H1 (cell line): ENCODE data around the gene CIT. TPM values are rescaled to one million over a fixed set of nuclear protein-coding genes. Genes with fewer than 3 reads are reported as not detected.

Source experiments
- CTCF ChIA-PET: fragments of 300-600 bp; sonication (Branson Sonifier 250); formaldehyde crosslinking; loops from one replicate; lab custom pipeline; 2021; ENCODE audit not compliant: partially characterized antibody; lab: Charles Lee
- POLR2A ChIA-PET: fragments of 300-600 bp; sonication (Branson Sonifier 250); formaldehyde crosslinking; loops from one replicate; lab custom pipeline; 2021; ENCODE audit warnings: inconsistent platforms; ENCODE audit not compliant: partially characterized antibody; lab: Charles Lee
- DNase-seq, 2 experiments: peaks; one replicate each; pipeline versions ENCODE4 v3.0.0 to v3.0.0-alpha.2; 2010 to 2022; ENCODE audit warnings: low spot score in 2 of 2, low read depth in 1 of 2, mixed read lengths in 1 of 2
- FAIRE-seq: peaks from 2 replicates; lab custom pipeline; 2011; peaks lifted over from hg19 to GRCh38; lab: Jason Lieb, UNC
- H2AFZ ChIP-seq: 2 replicates; pipeline ENCODE4 v1.8.1; 2012; ENCODE audit warnings: low read length, inconsistent platforms
- H2AK5ac ChIP-seq: 2 replicates; pipeline ENCODE4 v1.6.1; 2013; ENCODE audit warnings: low read depth, low read length
- H2BK120ac ChIP-seq: replicated peaks from 2 replicates; pipeline ENCODE3; 2013; ENCODE audit warnings: low read depth, low read length, inconsistent platforms
- H2BK12ac ChIP-seq: 2 replicates; pipeline ENCODE4 v1.6.1; 2013; ENCODE audit warnings: low read depth, low read length
- H2BK15ac ChIP-seq: 2 replicates; pipeline ENCODE4 v1.6.1; 2013; ENCODE audit warnings: low read length
- H2BK20ac ChIP-seq: 2 replicates; pipeline ENCODE4 v1.6.1; 2013; ENCODE audit warnings: low read length
- H2BK5ac ChIP-seq: 2 replicates; pipeline ENCODE4 v1.6.1; 2013; ENCODE audit warnings: low read depth, low read length
- H3K14ac ChIP-seq: 2 replicates; pipeline ENCODE4 v1.6.1; 2013; ENCODE audit warnings: inconsistent platforms; ENCODE audit not compliant: insufficient read length
- H3K18ac ChIP-seq: 2 replicates; pipeline ENCODE4 v1.6.1; 2013; ENCODE audit warnings: low read length; ENCODE audit errors: extremely low read depth
- H3K23ac ChIP-seq: 2 replicates; pipeline ENCODE4 v1.6.1; 2013; ENCODE audit warnings: inconsistent platforms; ENCODE audit not compliant: insufficient read length
- H3K23me2 ChIP-seq: 2 replicates; pipeline ENCODE4 v1.6.1; 2013; ENCODE audit warnings: low read depth, low read length
- H3K27ac ChIP-seq: 2 replicates; pipeline ENCODE4 v1.6.1; 2011; ENCODE audit warnings: low read depth, low read length, inconsistent platforms
- H3K27me3 ChIP-seq, 4 experiments: replicated peaks in 1 of 4; 1 replicate in 1 of 4; 2 replicates in 3 of 4; pipeline versions ENCODE4 v1.6.1 to v1.8.1; 2011 to 2013; ENCODE audit warnings: low read length in 3 of 4, mild to moderate bottlenecking in 3 of 4, inconsistent platforms in 2 of 4, mixed read lengths in 2 of 4, moderate library complexity in 1 of 4; ENCODE audit not compliant: control insufficient read depth in 3 of 4, insufficient read depth in 3 of 4; ENCODE audit errors: extremely low read depth in 1 of 4
- H3K36me3 ChIP-seq, 4 experiments: 2 replicates each; pipeline versions ENCODE4 v1.6.1 to v1.8.1; 2011 to 2013; ENCODE audit warnings: mild to moderate bottlenecking in 4 of 4, low read length in 3 of 4, moderate library complexity in 2 of 4, control low read depth in 1 of 4, inconsistent platforms in 1 of 4; ENCODE audit not compliant: insufficient read depth in 4 of 4, control insufficient read depth in 2 of 4
- H3K4ac ChIP-seq: replicated peaks from 2 replicates; pipeline ENCODE3; 2013; ENCODE audit warnings: low read length, low read depth, mixed read lengths, inconsistent platforms; ENCODE audit not compliant: insufficient read length
- H3K4me1 ChIP-seq, 4 experiments: replicated peaks in 1 of 4; 1 replicate in 1 of 4; 2 replicates in 3 of 4; pipeline versions ENCODE4 v1.6.1 to v1.8.1; 2011 to 2013; ENCODE audit warnings: low read length in 3 of 4, inconsistent platforms in 2 of 4, mixed read lengths in 1 of 4; ENCODE audit not compliant: insufficient read depth in 4 of 4, control insufficient read depth in 3 of 4
- H3K4me2 ChIP-seq, 2 experiments: 2 replicates each; pipeline versions ENCODE4 v1.6.1 to v1.8.1; 2011 to 2013; ENCODE audit warnings: low read depth in 2 of 2, low read length in 2 of 2, control low read depth in 1 of 2, inconsistent platforms in 1 of 2, mild to moderate bottlenecking in 1 of 2; ENCODE audit not compliant: insufficient read depth in 1 of 2
- H3K4me3 ChIP-seq, 4 experiments: fragments of 200-600, 300-600 bp in 1 of 4; sonication (generic), shearing (Covaris generic), sonication (Bioruptor Twin) in 1 of 4; 2 replicates each; pipeline versions ENCODE4 v1.5.1 to v1.8.1; 2011 to 2016; ENCODE audit warnings: low read length in 4 of 4, low read depth in 3 of 4, control low read depth in 2 of 4, inconsistent platforms in 2 of 4, mild to moderate bottlenecking in 2 of 4, mixed read lengths in 1 of 4, moderate library complexity in 1 of 4; ENCODE audit not compliant: insufficient read depth in 2 of 4; ENCODE audit errors: extremely low read depth in 1 of 4
- H3K56ac ChIP-seq: replicated peaks from 2 replicates; pipeline ENCODE3; 2013; ENCODE audit warnings: low read depth, mild to moderate bottlenecking, mixed read lengths, low read length, inconsistent platforms; ENCODE audit not compliant: insufficient read length
- H3K79me1 ChIP-seq: 2 replicates; pipeline ENCODE4 v1.6.1; 2013; ENCODE audit warnings: low read depth, low read length, control low read depth
- H3K79me2 ChIP-seq, 2 experiments: 2 replicates each; pipeline versions ENCODE4 v1.6.1 to v1.8.1; 2012 to 2013; ENCODE audit warnings: low read length in 2 of 2, mild to moderate bottlenecking in 2 of 2, inconsistent platforms in 1 of 2; ENCODE audit not compliant: insufficient read depth in 2 of 2, control insufficient read depth in 1 of 2
- H3K9ac ChIP-seq, 4 experiments: replicated peaks in 1 of 4; 1 replicate in 1 of 4; 2 replicates in 3 of 4; pipeline versions ENCODE4 v1.6.1 to v1.8.1; 2011 to 2013; ENCODE audit warnings: low read depth in 3 of 4, low read length in 3 of 4, control low read depth in 2 of 4, mild to moderate bottlenecking in 2 of 4, moderate library complexity in 2 of 4, inconsistent platforms in 1 of 4; ENCODE audit errors: extremely low read depth in 1 of 4
- H3K9me3 ChIP-seq, 2 experiments: 2 replicates each; pipeline versions ENCODE4 v1.6.1 to v1.8.1; 2012 to 2013; ENCODE audit warnings: mild to moderate bottlenecking in 2 of 2, moderate library complexity in 2 of 2, control low read depth in 1 of 2, inconsistent platforms in 1 of 2, low read depth in 1 of 2, low read length in 1 of 2, mixed read lengths in 1 of 2; ENCODE audit not compliant: insufficient read depth in 2 of 2
- H4K20me1 ChIP-seq, 2 experiments: replicated peaks in 1 of 2; 2 replicates each; pipeline versions ENCODE3 to v1.8.1; 2011 to 2013; ENCODE audit warnings: inconsistent platforms in 2 of 2, low read length in 2 of 2, mild to moderate bottlenecking in 1 of 2; ENCODE audit not compliant: insufficient read depth in 2 of 2, control insufficient read depth in 1 of 2
- H4K5ac ChIP-seq: 2 replicates; pipeline ENCODE4 v1.6.1; 2013; ENCODE audit warnings: low read length, low read depth, mixed read lengths, inconsistent platforms; ENCODE audit not compliant: insufficient read length
- H4K8ac ChIP-seq: 2 replicates; pipeline ENCODE4 v1.8.0; 2013; ENCODE audit warnings: mild to moderate bottlenecking, moderate library complexity, low read length, inconsistent platforms; ENCODE audit not compliant: insufficient read depth; ENCODE audit errors: extremely low read depth
- H4K91ac ChIP-seq: replicated peaks from 2 replicates; pipeline ENCODE3; 2013; ENCODE audit warnings: low read length, mixed read lengths, inconsistent platforms; ENCODE audit not compliant: insufficient read length
- ASH2L ChIP-seq: fragments of 200-600, 300-600 bp; sonication (generic); IDR thresholded peaks from one replicate; pipeline ENCODE4 v1.7.1; 2017; ENCODE audit warnings: low read length
- BCL11A ChIP-seq, 2 experiments: IDR thresholded peaks; one replicate each; pipeline ENCODE4 v1.6.1; 2011; ENCODE audit warnings: low read depth in 2 of 2, low read length in 2 of 2, mild to moderate bottlenecking in 2 of 2
- EP300 ChIP-seq, 2 experiments: IDR thresholded peaks; 1 replicate in 1 of 2; 2 replicates in 1 of 2; pipeline ENCODE4 v1.6.1; 2011 to 2012; ENCODE audit warnings: low read depth in 2 of 2, low read length in 2 of 2, mild to moderate bottlenecking in 2 of 2, borderline replicate concordance in 1 of 2, inconsistent platforms in 1 of 2, moderate library complexity in 1 of 2
- FOSL1 ChIP-seq: IDR thresholded peaks from 2 replicates; pipeline ENCODE4 v1.6.1; 2011; ENCODE audit warnings: mild to moderate bottlenecking, low read depth, low read length, moderate library complexity; ENCODE audit not compliant: insufficient read depth
- GABPA ChIP-seq: IDR thresholded peaks from 2 replicates; pipeline ENCODE4 v1.6.1; 2011; ENCODE audit warnings: mild to moderate bottlenecking, low read length, moderate library complexity, borderline replicate concordance; ENCODE audit not compliant: insufficient read depth
- HDAC2 ChIP-seq, 2 experiments: fragments of 300-600 bp in 1 of 2; sonication (generic) in 1 of 2; IDR thresholded peaks; 2 replicates each; pipeline ENCODE4 v1.6.1; 2011 to 2012; ENCODE audit warnings: low read depth in 2 of 2, low read length in 2 of 2, mild to moderate bottlenecking in 2 of 2, moderate library complexity in 2 of 2, borderline replicate concordance in 1 of 2, inconsistent platforms in 1 of 2
- PHF8 ChIP-seq: fragments of 200-600 bp; sonication (generic); conservative IDR thresholded peaks from 2 replicates; pipeline ENCODE4 v1.7.1; 2012; ENCODE audit warnings: low read depth, mild to moderate bottlenecking, inconsistent platforms, low read length, moderate library complexity
- RBBP5 ChIP-seq: IDR thresholded peaks from 2 replicates; pipeline ENCODE4 v1.7.1; 2012; ENCODE audit warnings: low read depth, mild to moderate bottlenecking, inconsistent platforms, low read length, moderate library complexity, borderline replicate concordance
- SRF ChIP-seq: IDR thresholded peaks from 2 replicates; pipeline ENCODE4 v1.6.1; 2011; ENCODE audit warnings: mild to moderate bottlenecking, low read depth, low read length, moderate library complexity
- TCF12 ChIP-seq: IDR thresholded peaks from 2 replicates; pipeline ENCODE4 v1.6.1; 2011; ENCODE audit warnings: low read depth, mild to moderate bottlenecking, low read length
- YY1 ChIP-seq: IDR thresholded peaks from 2 replicates; pipeline ENCODE4 v1.6.1; 2011; ENCODE audit warnings: low read depth, mild to moderate bottlenecking, low read length
- ZNF274 ChIP-seq: IDR thresholded peaks from 2 replicates; pipeline ENCODE4 v1.7.0; 2012; ENCODE audit warnings: low read length, borderline replicate concordance; ENCODE audit errors: extremely low read depth
- WGBS, 2 experiments: shearing (Covaris generic) in 1 of 2; methylation state at CpG; one replicate each; pipeline versions ENCODE4 v1.1.6 to v1.1.7; 2013 to 2015; ENCODE audit warnings: low lambda C conversion rate in 2 of 2, mixed read lengths in 2 of 2, inconsistent platforms in 1 of 2, low coverage in 1 of 2, missing lambda C conversion rate in 1 of 2; ENCODE audit not compliant: insufficient replicate concordance in 2 of 2, insufficient coverage in 1 of 2, insufficient read length in 1 of 2; ENCODE audit errors: extremely low coverage in 1 of 2, missing lambda C conversion rate in 1 of 2; 5-methylcytosine and 5-hydroxymethylcytosine counted together
- polyA plus RNA-seq, 7 experiments: library from polyadenylated mRNA; depleted of rRNA in 3 of 7; stranded (reverse) in 5 of 7; unstranded in 2 of 7; fragments of >200 nt in 5 of 7; fragments of 200-250 nt in 2 of 7; gene quantifications; 1 replicate in 5 of 7; 2 replicates in 1 of 7; 4 replicates in 1 of 7; pipeline versions ENCODE4 v1.2.1 to v1.2.3, GENCODE V29; 2011 to 2013; ENCODE audit warnings: missing spikeins in 2 of 7, mixed read lengths in 2 of 7
- total RNA-seq: library from RNA; stranded (reverse); fragmentation: NEBNext Ultra II Directional; extraction: Animal tissue kit (Norgen Biotek cat#: 25700); gene quantifications from 2 replicates; pipeline ENCODE4 v1.2.1, GENCODE V29; 2021

Gene CIT
- total and polyA plus RNA-seq, 2 of the 8 experiments (the other 6 are each of a cell fraction or from before 2014, with no cell fraction given): 17.1 to 60.9 TPM

DNA sequence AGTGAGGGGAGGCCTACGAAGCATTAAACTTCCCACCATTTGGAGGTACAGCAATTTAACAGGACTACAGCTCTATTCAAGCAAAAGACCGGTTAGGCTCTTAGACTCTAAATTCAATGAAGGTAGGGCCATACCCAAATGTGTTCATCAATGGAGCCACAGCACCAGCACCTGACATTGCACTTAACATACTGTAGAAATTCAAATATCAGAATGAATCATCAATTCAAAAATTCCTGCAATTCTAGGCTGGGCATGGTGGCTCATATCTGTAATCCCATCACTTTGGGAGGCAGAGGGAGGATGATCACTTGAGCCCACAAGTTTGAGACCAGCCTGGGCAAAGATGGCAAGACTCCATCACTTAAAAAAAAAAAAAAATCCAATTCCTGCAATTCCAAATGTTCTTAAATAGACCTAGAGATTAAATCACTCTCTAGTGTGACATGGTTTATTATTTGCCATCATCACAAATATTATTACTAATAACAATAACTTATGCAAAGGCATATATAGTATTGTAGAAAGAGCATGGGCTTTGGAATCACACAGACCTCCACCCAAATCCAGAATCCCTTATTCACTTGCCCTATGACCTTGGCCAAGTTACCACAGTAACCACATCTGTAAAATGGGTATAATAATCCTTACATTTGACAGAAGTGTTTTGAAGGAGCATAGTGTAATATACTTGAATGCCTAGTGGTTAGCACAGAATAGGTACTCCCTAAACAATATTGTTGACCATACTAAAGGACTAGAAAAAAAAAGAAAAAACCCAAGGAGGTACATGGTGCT, 59.4 kb downstream of the CIT start:
- Histone ChIP-seq H3K79me1 (no peaks in the 10 kb centered on the region; the same call in 1 of the 2 replicates), H2BK15ac (no peak overlapping the region), H3K9me3 (no peaks in the 10 kb centered on the region), H3K14ac (no peak overlapping the region), H4K20me1 (peaks cover 0 to 2% of the 10 kb centered on the region in 2 experiments), H3K4ac (no peak overlapping the region), H2BK5ac (no peak overlapping the region), H2AK5ac (no peak overlapping the region), H3K27ac (no peak overlapping the region), H3K4me1 (no peaks in the 10 kb centered on the region), H3K79me2 (no peaks in the 10 kb centered on the region), H3K36me3 (peaks cover 0 to 15% (median 6%) of the 10 kb centered on the region in 4 experiments; a peak in 3 of 8 replicates), H2AFZ (no peak overlapping the region), H3K4me3 (no peak overlapping the region), H3K4me2 (no peak overlapping the region), H2BK120ac (no peak overlapping the region), H2BK12ac (no peak overlapping the region), H3K9ac (no peak overlapping the region), H3K27me3 (no peaks in the 10 kb centered on the region), H3K23ac (no peak overlapping the region), H4K8ac (no peak overlapping the region), H4K91ac (no peak overlapping the region), H4K5ac (no peak overlapping the region), H3K56ac (no peak overlapping the region), H2BK20ac (no peak overlapping the region), H3K18ac (no peak overlapping the region), H3K23me2 (no peaks in the 10 kb centered on the region; the same call in 1 of the 2 replicates)
- ChIA-PET POLR2A (interaction anchor here (0.7 kb wide), 1 partner anchor 11 kb away, joined by 3 read pairs; no protein-coding TSS in a partner anchor), CTCF (interaction anchor here (1.3 to 2.2 kb wide), 2 partner anchors 13 to 37 kb away, joined by 3 to 7 read pairs; no protein-coding TSS in a partner anchor)
- FAIRE-seq (no peak), DNase-seq (no peak)
- WGBS, 2 experiments: 95% methylated on average over 2 of the region's 2 CpGs; no CpG with 5 or more reads in 1 of the 2 experiments
- no peak for TF ChIP-seq YY1
- TF ChIP-seq SRF: no peak
- no peak for TF ChIP-seq HDAC2 (IDR thresholded peaks at IDR 0.05; ENCODE audit: borderline replicate concordance in 1 of 2, low read depth in 2 of 2, low read length in 2 of 2)
- no peak for TF ChIP-seq GABPA
- TF ChIP-seq BCL11A (IDR thresholded peaks at IDR 0.05; ENCODE audit: low read depth in 2 of 2, low read length in 2 of 2): no peak
- TF ChIP-seq TCF12: no peak
- TF ChIP-seq FOSL1: no peak
- no peak for TF ChIP-seq RBBP5
- TF ChIP-seq PHF8: no peak
- no peak for TF ChIP-seq ASH2L
- no peak for TF ChIP-seq EP300 (IDR thresholded peaks at IDR 0.05; ENCODE audit: borderline replicate concordance in 1 of 2, low read depth in 2 of 2, low read length in 2 of 2)
- no peak for TF ChIP-seq ZNF274
